ENCODE measurements around the gene TEX13B.
"Not testable (repeated sequence)": the region's sequence is repeated elsewhere in the genome, so short reads cannot be mapped to it uniquely, and the experiment has no call there.

TEX13B gene
- 0 reads per million in 4 experiments for total RNA-seq

GRCh38 chrX:107982356-107982755, at the start of gene TEX13B:
Gene TEX13B, minus strand, starts transcription at chrX:107982370. Its CDS starts 243 bp downstream, at chrX:107982127.
- DNase-seq, result no peak

GRCh38 chrX:108029928-108030711, 48.0 kb upstream of the TEX13B start:
- DNase-seq, result no peak

- no peak for DNase-seq
Observed at GRCh38 chrX:108028854-108029253, 46.7 kb upstream of the TEX13B start.

- no peak for DNase-seq
Observed at GRCh38 chrX:108025954-108026600, 43.9 kb upstream of the TEX13B start.

GRCh38 chrX:108025376-108025775, 43.2 kb upstream of the TEX13B start:
- no peak for DNase-seq

GRCh38 chrX:108022491-108023089, 40.4 kb upstream of the TEX13B start:
- DNase-seq, result no peak

- DNase-seq, result no peak
Observed at GRCh38 chrX:108020631-108021030, 38.5 kb upstream of the TEX13B start.

- no peak for DNase-seq
Observed at GRCh38 chrX:108019382-108019875, 37.3 kb upstream of the TEX13B start.

- DNase-seq, result no peak
Observed at GRCh38 chrX:108018656-108019381, 36.6 kb upstream of the TEX13B start.

GRCh38 chrX:108001218-108001814, 19.1 kb upstream of the TEX13B start:
- DNase-seq, result no peak

- DNase-seq, result no peak
Observed at GRCh38 chrX:108000751-108001150, 18.6 kb upstream of the TEX13B start.

- DNase-seq, result no peak
Observed at GRCh38 chrX:107996124-107996523, 14.0 kb upstream of the TEX13B start.

GRCh38 chrX:107985033-107985432, 2.9 kb upstream of the TEX13B start:
- DNase-seq, result no peak

GRCh38 chrX:107979534-107979933, 2.6 kb downstream of the TEX13B start:
- no peak for DNase-seq

- no peak for DNase-seq
Observed at GRCh38 chrX:107978707-107979307, 3.4 kb downstream of the TEX13B start.

- DNase-seq, result no peak
Observed at GRCh38 chrX:107978071-107978470, 4.1 kb downstream of the TEX13B start.

GRCh38 chrX:107971636-107972035, 10.5 kb downstream of the TEX13B start:
- no peak for DNase-seq

- no peak for DNase-seq
Observed at GRCh38 chrX:107970073-107970472, 12.1 kb downstream of the TEX13B start.

- no peak for DNase-seq
Observed at GRCh38 chrX:107968623-107969022, 13.5 kb downstream of the TEX13B start.

GRCh38 chrX:107955337-107955736, 26.8 kb downstream of the TEX13B start:
- DNase-seq, result not testable (repeated sequence)

GRCh38 chrX:107940095-107940494, 42.1 kb downstream of the TEX13B start:
- DNase-seq, result no peak

- no peak for DNase-seq
Observed at GRCh38 chrX:107936434-107936730, 45.8 kb downstream of the TEX13B start.

All from effector CD8-positive, alpha-beta T cell (primary cell).